Hindlimb muscle (tissue), 1 donor: ENCODE results near the gene LYPD8. TPM values are rescaled to one million over a fixed set of nuclear protein-coding genes. Genes with fewer than 3 reads are reported as not detected.

Experiments used
- DNase-seq: peaks from one replicate; pipeline ENCODE4 v3.0.0-alpha.2; 2013
- polyA plus RNA-seq: library from polyadenylated mRNA; unstranded; fragments of 120-200 nt; gene quantifications from one replicate; pipeline ENCODE4 v1.2.1, GENCODE V29; 2013; ENCODE audit not compliant: insufficient read length

Gene LYPD8
- polyA plus RNA-seq, 1 donor = not detected

GRCh38 chr1:248696774-248697173, 58.8 kb downstream of the LYPD8 start:
- no peak for DNase-seq

DNA sequence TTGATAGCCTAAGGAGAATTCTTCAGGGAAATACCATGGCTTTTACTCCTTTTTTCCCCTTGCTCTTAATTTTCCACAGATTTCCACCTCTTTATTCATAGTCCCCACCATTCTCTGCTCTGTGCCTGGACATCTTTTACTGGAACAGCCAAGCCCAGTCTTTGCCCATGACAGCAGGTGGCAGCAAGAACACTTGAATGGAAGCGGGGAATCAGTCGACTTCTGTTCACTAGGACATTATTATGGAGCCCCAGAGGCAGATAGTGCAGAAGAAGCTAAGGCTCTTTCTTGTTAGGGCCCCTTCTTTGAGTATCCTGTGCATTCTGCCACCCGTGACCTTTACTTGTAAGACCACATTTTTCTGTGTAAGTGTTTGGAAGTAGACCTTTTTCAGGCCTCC, 59.3 kb downstream of the LYPD8 start:
- DNase-seq = no peak

- no peak for DNase-seq
Observed at GRCh38 chr1:248695451-248696132, 60.0 kb downstream of the LYPD8 start.

GRCh38 chr1:248691567-248692155, 63.9 kb downstream of the LYPD8 start:
- DNase-seq = no peak

Other genes starting within 250 kb of the LYPD8 start
- gene OR2G6, start 247.7 kb downstream of the LYPD8 start, polyA plus RNA-seq = not detected
- gene OR2T29, start 193.0 kb downstream of the LYPD8 start, polyA plus RNA-seq = not detected
- not detected for gene OR2T34, start 181.0 kb downstream of the LYPD8 start, polyA plus RNA-seq
- not detected for gene OR2T10, start 158.1 kb downstream of the LYPD8 start, polyA plus RNA-seq
- not detected for gene OR2T11, start 120.7 kb downstream of the LYPD8 start, polyA plus RNA-seq
- gene OR2T35, start 110.5 kb downstream of the LYPD8 start, polyA plus RNA-seq = not detected
- not detected for gene OR2T27, start 100.2 kb downstream of the LYPD8 start, polyA plus RNA-seq
- gene OR14I1, start 53.0 kb downstream of the LYPD8 start, polyA plus RNA-seq = not detected
- 21.4 TPM for gene SH3BP5L, start 70.2 kb upstream of the LYPD8 start, polyA plus RNA-seq
- 17.2 TPM for gene ZNF672, start 82.5 kb upstream of the LYPD8 start, polyA plus RNA-seq
- 32.9 TPM for gene ZNF692, start 103.3 kb upstream of the LYPD8 start, polyA plus RNA-seq
- 5.1 TPM for gene PGBD2, start 150.5 kb upstream of the LYPD8 start, polyA plus RNA-seq